H9 (cell line): ENCODE data around the gene ODF4. TPM values are rescaled to one million over a fixed set of nuclear protein-coding genes. Genes with fewer than 3 reads are reported as not detected.
A peak's percentile ranks its signal among the peaks of the same experiment; 100 is the strongest.

Experiments used
- DNase-seq: peaks from one replicate; pipeline ENCODE4 v3.0.0-alpha.2; 2017
- H2AFZ ChIP-seq: one replicate; pipeline ENCODE4 v1.6.1; 2013; ENCODE audit warnings: mild to moderate bottlenecking, low read length, control low read depth, moderate library complexity
- H2AK5ac ChIP-seq: 2 replicates; pipeline ENCODE4 v1.6.1; 2013; ENCODE audit warnings: low read length, control low read depth, mixed read lengths; ENCODE audit not compliant: insufficient read length
- H2BK120ac ChIP-seq: one replicate; pipeline ENCODE4 v1.6.1; 2013; ENCODE audit warnings: low read depth, mild to moderate bottlenecking, low read length, control low read depth, inconsistent platforms; ENCODE audit not compliant: poor library complexity, severe bottlenecking
- H2BK12ac ChIP-seq: 2 replicates; pipeline ENCODE4 v1.6.1; 2013; ENCODE audit warnings: low read length, control low read depth, mixed read lengths, low read depth; ENCODE audit not compliant: insufficient read length
- H2BK15ac ChIP-seq: 2 replicates; pipeline ENCODE4 v1.6.1; 2013; ENCODE audit warnings: low read depth, low read length, control low read depth
- H2BK20ac ChIP-seq: one replicate; pipeline ENCODE4 v1.6.1; 2013; ENCODE audit warnings: low read depth, mild to moderate bottlenecking, low read length, control low read depth, inconsistent platforms; ENCODE audit not compliant: poor library complexity, severe bottlenecking
- H2BK5ac ChIP-seq: 2 replicates; pipeline ENCODE4 v1.6.1; 2013; ENCODE audit warnings: low read length, control low read depth, mixed read lengths; ENCODE audit not compliant: insufficient read length
- H3K14ac ChIP-seq: 2 replicates; pipeline ENCODE4 v1.6.1; 2013; ENCODE audit warnings: low read length, control low read depth; ENCODE audit not compliant: insufficient read depth
- H3K18ac ChIP-seq: 2 replicates; pipeline ENCODE4 v1.6.1; 2013; ENCODE audit warnings: low read depth, mild to moderate bottlenecking, mixed read lengths, low read length, control low read depth; ENCODE audit not compliant: insufficient read length
- H3K23ac ChIP-seq: 2 replicates; pipeline ENCODE4 v1.6.1; 2013; ENCODE audit warnings: low read length, control low read depth, mixed read lengths, low read depth; ENCODE audit not compliant: insufficient read length
- H3K23me2 ChIP-seq: 2 replicates; pipeline ENCODE4 v1.6.1; 2013; ENCODE audit warnings: low read depth, mild to moderate bottlenecking, mixed read lengths, low read length, control low read depth; ENCODE audit not compliant: insufficient read length, poor library complexity, severe bottlenecking
- H3K27ac ChIP-seq: 2 replicates; pipeline ENCODE4 v1.5.1; 2013; ENCODE audit warnings: low read length, control low read depth, mixed read lengths, low read depth; ENCODE audit not compliant: insufficient read length
- H3K27me3 ChIP-seq: 2 replicates; pipeline ENCODE4 v1.6.1; 2013; ENCODE audit warnings: low read length, control low read depth, inconsistent platforms; ENCODE audit not compliant: insufficient read depth
- H3K4ac ChIP-seq: 2 replicates; pipeline ENCODE4 v1.6.1; 2013; ENCODE audit warnings: low read depth, mild to moderate bottlenecking, control low read depth, inconsistent platforms, low read length, moderate library complexity
- H3K4me1 ChIP-seq: 2 replicates; pipeline ENCODE4 v1.6.1; 2013; ENCODE audit warnings: low read length, control low read depth, inconsistent platforms; ENCODE audit not compliant: insufficient read depth
- H3K4me2 ChIP-seq: 2 replicates; pipeline ENCODE4 v1.6.1; 2013; ENCODE audit warnings: low read length, control low read depth, mixed read lengths; ENCODE audit not compliant: insufficient read length, insufficient read depth
- H3K56ac ChIP-seq: 2 replicates; pipeline ENCODE4 v1.6.1; 2013; ENCODE audit warnings: low read depth, mild to moderate bottlenecking, mixed read lengths, low read length, control low read depth; ENCODE audit not compliant: insufficient read length
- H3K79me1 ChIP-seq: 2 replicates; pipeline ENCODE4 v1.6.1; 2013; ENCODE audit warnings: low read depth, mild to moderate bottlenecking, moderate library complexity, low read length, control low read depth, inconsistent platforms; ENCODE audit not compliant: insufficient read depth, poor library complexity, severe bottlenecking
- H3K79me2 ChIP-seq: 2 replicates; pipeline ENCODE4 v1.6.1; 2013; ENCODE audit warnings: low read length, control low read depth, inconsistent platforms; ENCODE audit not compliant: insufficient read depth
- H3K9ac ChIP-seq: 2 replicates; pipeline ENCODE4 v1.6.1; 2013; ENCODE audit warnings: low read length, control low read depth, mixed read lengths; ENCODE audit not compliant: insufficient read length; ENCODE audit errors: extremely low read depth
- H3K9me3 ChIP-seq: one replicate; pipeline ENCODE4 v1.6.1; 2013; ENCODE audit warnings: low read depth, low read length, inconsistent platforms; ENCODE audit not compliant: control insufficient read depth
- H3T11ph ChIP-seq: one replicate; pipeline ENCODE4 v1.6.1; 2013; ENCODE audit warnings: mild to moderate bottlenecking, low read length, control low read depth, inconsistent platforms
- H4K20me1 ChIP-seq: one replicate; pipeline ENCODE4 v1.6.1; 2013; ENCODE audit not compliant: control insufficient read depth, insufficient read length, insufficient read depth
- H4K5ac ChIP-seq: 2 replicates; pipeline ENCODE4 v1.6.1; 2013; ENCODE audit warnings: low read depth, mild to moderate bottlenecking, mixed read lengths, low read length, control low read depth; ENCODE audit not compliant: insufficient read length
- H4K8ac ChIP-seq: replicated peaks from 2 replicates; pipeline ENCODE4 v1.6.1; 2013; ENCODE audit warnings: low read length, control low read depth, mixed read lengths, low read depth; ENCODE audit not compliant: insufficient read length
- H4K91ac ChIP-seq: 2 replicates; pipeline ENCODE4 v1.6.1; 2013; ENCODE audit warnings: low read depth, mild to moderate bottlenecking, moderate library complexity, mixed read lengths, low read length, control low read depth; ENCODE audit not compliant: insufficient read length
- H3K27ac Mint-ChIP-seq, 3 experiments: 2 replicates in 2 of 3; 3 replicates in 1 of 3; pipeline ENCODE4 v1.8.0; 2020 to 2021; ENCODE audit warnings: mixed read lengths in 3 of 3, mild to moderate bottlenecking in 1 of 3, moderate library complexity in 1 of 3
- H3K27me3 Mint-ChIP-seq: 2 replicates; pipeline ENCODE4 v1.8.0; 2021; ENCODE audit warnings: low read depth, mild to moderate bottlenecking, moderate library complexity, mixed read lengths
- H3K36me3 Mint-ChIP-seq, 3 experiments: 2 replicates in 2 of 3; 3 replicates in 1 of 3; pipeline ENCODE4 v1.8.0; 2020 to 2021; ENCODE audit warnings: low read depth in 3 of 3, mixed read lengths in 3 of 3; ENCODE audit not compliant: insufficient read depth in 1 of 3
- H3K4me1 Mint-ChIP-seq, 2 experiments: 2 replicates each; pipeline ENCODE4 v1.8.0; 2020; ENCODE audit warnings: mixed read lengths in 2 of 2
- H3K4me3 Mint-ChIP-seq, 2 experiments: 2 replicates in 1 of 2; 3 replicates in 1 of 2; pipeline ENCODE4 v1.8.0; 2020 to 2021; ENCODE audit warnings: mild to moderate bottlenecking in 2 of 2, mixed read lengths in 2 of 2, moderate library complexity in 1 of 2
- H3K9me3 Mint-ChIP-seq, 2 experiments: 2 replicates in 1 of 2; 3 replicates in 1 of 2; pipeline ENCODE4 v1.8.0; 2020; ENCODE audit warnings: mild to moderate bottlenecking in 2 of 2, mixed read lengths in 2 of 2, moderate library complexity in 1 of 2
- CTCF ChIP-seq: fragments of 200-600 bp; sonication (generic); conservative IDR thresholded peaks from 3 replicates; pipeline ENCODE4 v1.8.0; 2021; ENCODE audit warnings: antibody characterized with exemption, mild to moderate bottlenecking
- WGBS: extraction: QIAGEN DNeasy Blood & Tissue Kit; methylation state at CpG from one replicate; pipeline ENCODE4 v1.1.7; 2013; ENCODE audit warnings: missing lambda C conversion rate, low lambda C conversion rate, mixed read lengths; ENCODE audit not compliant: insufficient read length; ENCODE audit errors: extremely low coverage; 5-methylcytosine and 5-hydroxymethylcytosine counted together
- total RNA-seq: library from RNA; stranded (reverse); gene quantifications from 2 replicates; pipeline ENCODE4 v1.2.1, GENCODE V29; 2021

The ODF4 gene
- total RNA-seq, 1 experiment from 2014 or later, result not detected

GRCh38 chr17:8327303-8327649, 12.4 kb upstream of the ODF4 start:
- Mint-ChIP-seq H3K27ac (no peak overlapping the region), H3K27me3 (peaks cover 36% of the 10 kb centered on the region), H3K4me3 (peak overlapping the region; percentile 73 to 78), H3K4me1 (peaks cover 17 to 21% of the 10 kb centered on the region in 2 experiments), H3K9me3 (no peaks in the 10 kb centered on the region), H3K36me3 (no peaks in the 10 kb centered on the region)
- no peak overlapping the region for H2BK5ac ChIP-seq
- no peak overlapping the region for H2BK120ac ChIP-seq
- WGBS, result no CpG with 5 or more reads among the region's 25 CpGs
- peak overlapping the region; percentile 62 for H3K4me2 ChIP-seq
- H2AK5ac ChIP-seq, result no peak overlapping the region
- no peaks in the 10 kb centered on the region; the same call in 1 of the 2 replicates for H3K27me3 ChIP-seq
- H3K4ac ChIP-seq, result no peak overlapping the region
- no peak for TF ChIP-seq CTCF
- no peak overlapping the region for H3K9ac ChIP-seq
- H3K23ac ChIP-seq, result no peak overlapping the region
- H3K9me3 ChIP-seq, result no peaks in the 10 kb centered on the region
- H3K23me2 ChIP-seq, result peaks cover 10% of the 10 kb centered on the region
- H3K56ac ChIP-seq, result no peak overlapping the region
- no peaks in the 10 kb centered on the region for H3K79me2 ChIP-seq
- no peak overlapping the region for H4K91ac ChIP-seq
- no peak overlapping the region for H3K18ac ChIP-seq
- no peak for DNase-seq
- H4K8ac ChIP-seq, result no peak overlapping the region
- no peak overlapping the region for H2BK15ac ChIP-seq
- H2BK20ac ChIP-seq, result no peak overlapping the region
- no peaks in the 10 kb centered on the region for H3K79me1 ChIP-seq
- H3K14ac ChIP-seq, result peak overlapping the region; percentile 74
- H4K20me1 ChIP-seq, result no peaks in the 10 kb centered on the region
- H3K27ac ChIP-seq, result no peak overlapping the region
- H2AFZ ChIP-seq, result no peak overlapping the region
- no peaks in the 10 kb centered on the region; the same call in 1 of the 2 replicates for H3K4me1 ChIP-seq
- no peak overlapping the region for H3T11ph ChIP-seq
- H2BK12ac ChIP-seq, result no peak overlapping the region
- no peak overlapping the region for H4K5ac ChIP-seq
